GM21737 (cell line): Measurements from ENCODE around the gene ZBTB7C.

Experiments used
- ATAC-seq: cut with Tn5 transposase; IDR thresholded peaks from one replicate; pipeline ENCODE4 v1.9.1; 2021; ENCODE audit warnings: mild to moderate bottlenecking, moderate library complexity; ENCODE audit not compliant: unreplicated experiment

ZBTB7C gene

DNA sequence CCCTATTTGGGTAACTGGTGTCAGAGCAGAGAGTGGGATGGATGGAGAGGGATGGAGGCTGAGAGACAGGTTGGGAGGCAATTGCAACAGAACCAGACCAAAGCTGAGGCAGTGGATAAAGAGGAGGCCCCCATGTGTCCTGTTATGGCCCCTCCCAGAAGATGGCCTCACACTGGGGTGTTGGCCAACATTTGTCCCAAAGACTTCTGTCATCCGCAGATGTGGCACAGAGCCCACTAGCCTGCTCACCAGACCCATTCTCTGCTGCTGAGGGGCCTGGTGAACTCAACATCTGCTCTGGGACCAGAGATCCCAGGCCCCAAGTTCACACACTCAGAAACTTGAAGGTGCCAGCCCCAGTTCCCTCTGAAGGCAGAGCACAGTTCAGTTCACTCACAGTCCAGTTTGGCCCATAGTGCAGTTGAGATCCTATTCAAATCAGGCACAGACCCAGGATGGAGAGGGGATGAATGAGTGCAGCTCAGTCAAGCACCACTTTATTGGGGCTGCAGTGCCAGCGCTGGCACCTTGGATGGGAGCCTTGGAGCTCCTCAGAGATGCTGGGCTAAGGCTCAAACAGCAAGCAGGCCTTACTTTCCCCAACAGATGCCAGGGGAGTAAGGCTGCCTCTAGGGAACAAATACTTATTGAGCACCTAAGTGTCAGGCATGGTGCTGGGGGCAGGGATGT is 189.2 kb downstream of the ZBTB7C start:
- no peak for ATAC-seq

DNA sequence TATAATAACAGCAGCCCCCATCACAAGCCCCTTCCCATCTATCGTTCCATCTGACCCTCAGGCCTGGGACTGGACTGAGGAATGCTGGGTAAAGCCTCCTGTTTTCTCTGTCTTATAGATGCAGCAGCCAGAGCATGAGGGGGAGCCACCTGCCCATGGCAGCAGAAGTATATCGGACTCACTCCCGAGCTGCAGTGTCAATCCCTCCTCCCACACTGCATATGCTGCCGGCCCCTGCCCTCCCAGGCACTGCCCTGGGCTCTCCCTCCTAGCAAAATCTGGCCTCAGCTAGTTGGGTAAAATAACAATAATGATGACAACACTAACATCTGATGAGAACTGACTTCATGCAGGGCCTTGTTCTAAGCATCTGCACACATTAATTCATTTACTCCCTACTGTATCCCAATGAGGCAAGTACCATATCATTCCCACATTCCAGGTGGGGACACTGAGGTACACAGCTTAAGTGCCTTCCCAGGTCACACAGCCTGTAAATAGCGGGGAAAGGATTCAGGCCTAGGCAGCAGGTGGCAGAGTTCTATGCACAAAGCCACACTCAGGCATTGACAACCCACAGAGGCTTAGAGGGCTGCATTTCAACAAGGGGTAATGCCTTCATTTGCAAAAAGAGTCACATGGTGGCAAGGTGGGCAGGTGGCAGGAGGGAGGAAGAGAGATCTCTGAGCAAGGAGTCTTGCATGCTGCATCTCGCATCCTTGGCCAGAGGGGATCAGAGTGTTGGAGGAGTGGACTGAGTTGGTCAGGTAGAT is 190.0 kb downstream of the ZBTB7C start:
- no peak for ATAC-seq

DNA sequence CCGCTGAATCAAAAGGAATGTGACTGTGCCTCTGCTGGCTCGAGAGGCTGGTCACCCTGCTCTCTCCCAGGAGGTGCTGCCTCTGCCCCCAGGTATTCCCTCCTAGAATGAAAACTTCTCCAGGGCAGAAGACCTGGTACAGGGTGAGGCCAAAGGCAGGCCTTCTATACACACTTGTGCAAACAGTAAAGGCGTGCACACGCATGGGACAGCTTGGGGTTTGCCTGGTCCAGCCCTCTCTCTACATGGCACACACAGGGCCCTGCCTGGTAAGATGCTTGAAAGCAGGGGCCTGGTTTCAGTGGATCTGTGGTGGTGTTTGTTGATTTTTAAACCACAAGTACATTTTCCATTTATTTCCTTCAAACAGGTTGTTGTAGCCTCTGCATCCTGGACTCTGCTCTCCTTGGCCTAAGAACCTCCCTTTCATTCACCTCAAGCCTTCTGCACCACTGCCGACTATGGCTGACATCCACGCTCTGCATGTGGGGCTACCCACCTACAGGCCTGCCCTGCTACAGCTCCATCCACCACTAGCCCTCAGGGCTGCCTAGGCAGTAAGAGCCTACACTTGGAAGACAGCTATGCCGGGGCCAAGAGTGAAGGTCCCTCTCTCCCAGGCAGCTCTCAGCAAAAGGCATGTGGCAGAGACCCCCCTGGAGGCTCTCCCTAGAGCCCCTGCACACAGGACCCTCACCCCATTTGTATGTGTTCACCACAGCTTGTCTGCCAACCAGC is 190.7 kb downstream of the ZBTB7C start:
- ATAC-seq, result no peak

DNA sequence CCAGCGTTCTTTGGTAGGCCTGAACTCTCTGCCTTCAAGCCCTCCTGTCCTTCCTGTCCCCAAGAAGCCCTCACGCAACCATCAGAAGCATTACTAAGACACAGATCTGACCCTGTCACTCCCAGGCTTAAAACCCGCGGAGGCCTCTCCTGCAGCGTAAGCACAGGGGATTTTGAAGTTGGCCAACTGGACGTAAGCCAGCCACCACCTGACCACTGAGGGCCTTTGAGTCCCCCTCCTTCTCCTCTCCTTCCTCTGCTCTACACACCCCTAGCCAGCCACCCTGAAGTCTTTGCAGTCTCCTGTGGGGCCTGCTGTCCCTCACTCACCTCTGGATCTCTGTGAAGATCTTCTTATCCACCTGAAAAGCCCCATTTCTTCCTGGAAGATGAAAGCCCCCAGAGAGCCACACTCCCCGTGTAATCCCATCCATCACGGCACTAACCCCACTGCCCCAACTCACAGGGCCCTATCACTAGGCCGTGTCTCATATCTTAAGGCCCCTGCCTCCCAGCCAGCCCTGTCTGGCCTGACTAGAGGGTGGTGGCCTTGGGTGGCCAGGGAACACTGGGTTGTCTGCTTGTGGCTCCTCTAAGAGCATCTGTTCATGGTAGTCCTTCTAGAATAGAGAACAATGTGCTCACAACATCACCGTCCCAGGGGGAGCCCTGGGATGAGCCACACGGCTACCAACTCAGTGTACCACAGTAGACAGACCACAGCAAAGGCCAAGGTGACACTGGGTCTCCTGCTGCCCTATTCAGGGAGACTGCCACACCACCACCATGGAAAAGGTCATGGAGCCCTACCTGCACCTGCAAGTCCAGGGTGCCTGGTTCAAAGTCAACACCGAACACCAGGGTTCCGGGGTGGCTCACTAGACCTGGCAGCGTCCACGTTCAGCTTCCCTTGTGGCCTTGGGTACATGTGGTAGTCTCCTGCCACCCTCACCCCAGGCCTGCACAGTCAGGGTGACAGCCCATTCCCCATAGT is 191.6 kb downstream of the ZBTB7C start:
- ATAC-seq, result no peak

DNA sequence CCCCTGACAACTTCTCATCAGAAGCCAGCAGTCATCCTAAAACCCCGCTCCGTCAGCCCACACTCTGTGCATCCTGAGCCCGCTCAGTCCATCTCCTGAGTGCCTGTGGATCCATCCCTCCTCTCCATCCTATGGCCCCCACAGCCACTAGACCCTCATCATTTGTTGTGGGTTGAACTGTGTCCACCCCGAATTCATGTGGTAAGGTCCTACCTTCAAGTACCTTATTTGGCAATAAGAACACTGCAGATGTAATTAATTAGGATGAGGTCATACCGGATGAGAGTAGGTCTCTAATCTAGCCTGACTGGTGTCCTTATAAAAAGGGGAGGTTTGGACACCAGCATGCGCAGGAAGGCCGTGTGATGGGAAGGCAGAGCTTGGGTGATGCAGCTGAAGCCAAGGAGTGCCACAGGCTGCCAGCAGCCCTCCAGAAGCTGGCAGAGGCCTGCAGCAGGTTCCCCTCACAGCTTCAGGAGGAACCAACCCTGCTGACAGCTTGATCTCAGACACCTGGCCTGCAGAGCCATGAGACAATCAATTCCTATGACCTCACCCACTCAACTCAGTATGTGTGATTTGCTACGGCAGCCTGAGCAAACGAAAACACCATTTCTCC is 192.4 kb downstream of the ZBTB7C start:
- no peak for ATAC-seq

DNA sequence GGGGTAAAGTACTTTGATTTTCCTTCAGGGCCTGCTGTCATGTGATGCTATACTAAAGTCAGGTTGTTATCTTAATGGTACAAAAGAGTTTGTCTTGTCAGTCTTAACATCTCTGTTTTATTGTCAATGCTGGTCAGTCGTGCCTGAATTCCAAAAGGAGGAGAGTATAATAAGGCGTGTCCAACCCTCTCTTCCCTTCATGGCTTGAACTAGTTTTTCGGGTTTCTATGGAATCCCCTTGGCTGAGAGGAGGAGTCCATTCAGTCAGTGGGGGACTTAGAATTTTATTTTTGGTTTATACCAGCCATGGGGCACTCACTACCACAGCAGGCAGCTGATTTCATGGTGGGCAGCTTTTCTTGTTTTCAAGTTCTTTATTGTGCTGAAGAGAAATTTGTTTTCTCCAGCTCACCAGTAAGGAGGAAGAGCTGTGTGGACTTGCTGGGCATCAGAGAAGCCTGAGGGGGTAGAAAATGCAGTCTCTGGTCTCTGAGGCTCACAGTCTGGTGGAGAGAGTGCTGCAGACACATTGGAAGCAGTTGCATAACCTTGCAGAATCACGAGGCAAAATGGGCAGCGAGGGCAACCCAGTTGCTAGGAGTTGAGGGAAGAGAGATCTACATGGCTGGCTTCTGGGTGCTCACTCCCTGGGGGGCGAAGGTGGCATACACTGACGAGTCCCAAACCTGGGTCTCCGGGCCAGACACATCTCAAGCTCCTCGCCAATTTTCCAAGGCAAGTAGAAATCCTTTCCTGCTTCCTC is 193.1 kb downstream of the ZBTB7C start:
- no peak for ATAC-seq

DNA sequence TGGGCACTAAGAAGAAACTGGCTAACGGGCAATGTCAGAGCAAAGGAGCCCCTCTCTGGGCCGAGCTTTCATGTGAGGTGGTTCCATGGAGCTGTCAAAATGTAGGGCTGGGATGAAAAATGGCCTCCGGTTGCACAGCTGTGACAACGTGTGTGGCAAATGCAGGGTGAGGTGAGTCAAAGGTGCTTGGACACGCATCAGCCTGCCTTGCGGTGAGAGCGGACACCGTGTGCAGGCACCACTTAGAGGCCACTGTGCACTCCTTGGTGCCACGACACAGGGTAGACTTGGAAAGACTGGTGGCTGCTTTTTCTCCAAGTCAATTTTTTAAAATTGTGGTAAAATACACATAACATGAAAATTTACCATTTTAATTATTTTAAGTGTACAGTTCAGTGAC is 195.4 kb downstream of the ZBTB7C start:
- ATAC-seq, result no peak

DNA sequence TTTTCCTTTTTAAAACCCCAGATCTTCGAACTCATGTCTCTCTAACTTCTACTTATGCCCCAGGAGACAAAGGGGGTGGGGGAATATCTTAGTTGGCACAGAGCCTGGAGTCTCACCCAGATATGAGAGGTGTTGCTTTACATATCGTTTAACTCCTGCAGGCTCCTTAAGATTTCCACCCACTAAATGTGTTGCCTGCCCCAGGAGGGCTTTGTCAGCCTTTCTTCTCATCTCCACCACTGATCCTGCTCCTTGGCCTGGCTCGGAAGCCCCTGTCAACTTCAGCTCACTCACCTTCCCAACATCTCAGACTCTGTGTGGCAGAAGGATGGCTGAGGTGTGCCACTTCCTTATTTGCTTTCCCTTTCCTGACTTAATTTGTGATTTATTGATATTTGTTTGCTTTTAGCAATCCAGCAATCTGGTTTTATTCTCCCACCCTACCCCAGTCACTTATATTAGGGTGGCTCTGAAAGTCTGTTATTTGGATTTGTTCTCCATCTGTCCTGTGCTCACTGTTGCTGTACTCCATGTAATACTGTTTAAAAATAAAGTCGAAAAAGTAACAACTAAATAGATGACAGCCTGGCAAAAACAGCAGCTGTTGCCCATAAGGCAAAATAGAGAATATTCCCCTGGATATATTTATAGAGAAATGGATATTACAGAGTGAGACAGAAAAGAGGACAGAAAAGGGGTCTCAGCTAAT is 200.6 kb downstream of the ZBTB7C start:
- ATAC-seq, result no peak

DNA sequence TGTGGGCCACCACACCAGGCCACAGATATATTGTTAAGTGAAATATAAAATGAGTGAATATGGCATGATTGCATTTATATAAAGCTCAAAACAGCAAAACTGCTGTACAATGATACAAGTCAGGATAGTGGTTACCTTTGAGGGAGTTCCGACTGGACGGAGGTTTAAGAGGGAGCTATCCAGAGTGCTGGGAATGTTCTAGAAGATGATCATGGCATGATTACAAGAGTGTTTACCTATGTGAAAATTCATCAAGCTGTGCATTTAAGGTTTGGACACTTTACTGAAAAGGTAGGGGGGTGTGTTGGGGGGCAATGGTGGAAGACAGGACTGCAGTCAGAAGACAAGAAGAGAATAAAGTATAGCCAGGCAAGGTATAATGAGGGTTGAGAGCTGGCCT is 201.4 kb downstream of the ZBTB7C start:
- ATAC-seq, result no peak

DNA sequence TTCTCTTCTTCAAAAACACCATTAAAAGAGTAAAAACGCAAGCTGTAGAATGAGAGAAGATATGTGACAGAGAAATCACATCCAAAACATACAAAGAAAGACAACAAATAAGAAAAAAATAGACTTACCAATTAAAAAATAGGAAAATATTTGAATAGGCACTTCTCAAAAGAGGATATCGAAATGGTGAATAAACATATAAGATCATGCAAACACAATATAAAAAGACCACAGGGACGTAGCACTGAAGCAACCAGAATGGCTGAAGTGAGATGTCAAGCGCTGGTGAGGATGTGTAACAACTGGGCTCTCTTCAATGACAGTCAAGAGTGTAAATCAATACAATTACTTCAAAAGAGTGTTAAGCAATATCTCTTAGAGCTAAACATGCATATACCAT is 202.3 kb downstream of the ZBTB7C start:
- ATAC-seq, result no peak

DNA sequence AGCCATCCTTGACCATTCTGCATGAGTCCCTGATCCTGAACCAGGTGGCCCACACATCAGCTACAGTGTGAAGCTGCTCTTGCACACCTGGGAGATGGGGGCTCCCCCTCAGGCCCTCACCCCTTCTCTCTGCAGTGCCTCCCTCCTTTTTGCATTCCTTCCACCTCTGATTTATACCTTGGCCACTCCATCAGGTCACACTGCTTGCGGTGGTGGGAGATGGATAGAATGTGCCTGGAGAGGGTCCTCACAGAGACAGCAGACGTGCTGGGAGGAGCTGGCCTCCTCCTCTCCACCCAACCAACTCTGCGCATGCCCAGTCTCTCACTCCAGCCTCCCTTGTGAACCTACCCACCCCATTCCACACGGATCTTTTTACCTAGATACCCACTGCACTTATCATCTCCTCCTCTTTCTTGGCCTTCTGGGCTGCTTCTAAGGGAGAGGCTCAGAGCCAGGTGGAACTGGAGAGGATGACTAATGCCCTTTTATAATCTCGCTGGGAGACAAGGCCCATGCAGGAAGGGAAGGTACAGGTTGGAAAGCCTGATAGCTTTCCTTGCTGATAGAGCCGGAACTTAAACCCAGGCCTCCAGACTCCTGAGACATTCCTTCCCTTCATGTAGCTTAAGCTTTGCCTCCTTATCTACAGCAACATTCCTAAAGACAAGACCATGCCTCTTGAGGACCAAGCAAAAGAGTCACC is 205.1 kb downstream of the ZBTB7C start:
- no peak for ATAC-seq

DNA sequence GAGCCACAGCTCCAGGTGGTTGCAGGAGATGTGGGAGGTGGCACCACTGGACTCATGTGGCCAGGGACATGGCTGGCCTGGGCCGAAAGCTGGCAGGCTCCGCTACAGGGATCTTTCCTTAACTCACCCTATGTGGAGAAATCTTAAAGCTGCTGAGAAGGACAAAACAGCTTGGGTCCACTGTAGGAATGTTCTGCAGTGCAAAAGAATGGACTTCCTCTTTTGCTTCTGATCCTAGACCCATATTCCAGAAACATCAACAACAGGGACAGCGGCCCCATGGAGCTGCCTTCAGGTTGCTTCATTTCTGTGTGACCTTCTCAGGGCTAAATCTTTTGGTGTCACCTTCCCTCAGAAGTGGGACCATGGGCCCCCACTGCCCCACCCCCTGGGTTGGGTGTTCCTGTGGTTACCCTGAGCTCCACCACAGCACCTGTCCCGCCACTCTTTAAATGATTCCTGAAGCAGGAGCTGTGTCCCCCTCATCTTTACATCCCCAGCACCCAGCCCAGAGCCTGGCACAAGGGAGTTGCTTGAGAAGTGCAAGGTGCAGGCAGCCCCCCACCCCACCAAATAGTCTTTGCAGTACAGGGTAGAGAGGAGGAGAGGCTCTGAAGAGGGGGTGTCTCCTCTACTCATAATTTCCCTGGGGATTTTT is 205.8 kb downstream of the ZBTB7C start:
- no peak for ATAC-seq

DNA sequence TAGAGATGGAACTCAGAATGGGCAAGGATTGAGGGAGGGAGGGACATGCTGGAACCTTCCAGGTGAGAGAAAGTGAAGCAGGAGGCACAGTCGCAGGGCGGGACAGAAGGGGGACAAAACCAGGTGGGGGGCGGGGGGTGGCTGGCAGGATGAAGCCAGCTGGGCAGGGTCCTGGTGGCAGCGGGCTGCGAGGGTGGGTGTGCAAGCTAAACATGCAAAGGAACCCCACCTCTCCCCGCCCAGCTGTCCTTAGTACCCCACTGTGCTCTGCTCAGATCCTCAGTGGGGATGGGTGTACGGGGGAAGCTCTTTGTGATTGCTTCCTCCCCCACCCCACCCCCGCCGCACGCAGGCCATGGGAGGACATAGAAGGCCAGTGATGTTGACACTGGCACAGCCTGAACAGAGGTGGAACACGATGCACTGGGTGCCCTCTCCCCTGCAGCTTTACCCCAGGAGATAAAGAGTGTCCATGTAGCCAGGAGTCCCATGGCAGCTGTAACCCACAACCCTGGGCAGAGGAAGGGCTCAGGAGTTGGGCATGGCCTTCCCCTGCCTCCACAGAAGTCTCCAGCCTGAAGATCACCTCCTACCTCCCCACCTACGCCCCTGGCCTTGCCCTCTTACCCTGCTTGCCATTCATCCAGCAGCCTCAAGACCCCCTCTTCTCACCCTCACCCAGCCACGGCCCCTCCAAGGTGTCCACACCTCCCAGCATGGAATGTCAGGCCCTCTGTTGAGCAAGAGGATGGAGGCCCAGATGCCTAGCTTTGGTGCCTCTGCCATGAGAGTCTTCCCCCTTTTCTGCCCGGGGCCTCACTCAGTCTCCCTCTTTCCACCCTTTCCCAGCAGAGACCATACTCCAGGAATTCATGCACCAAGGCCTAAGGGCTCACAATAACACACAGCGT is 206.6 kb downstream of the ZBTB7C start:
- no peak for ATAC-seq

DNA sequence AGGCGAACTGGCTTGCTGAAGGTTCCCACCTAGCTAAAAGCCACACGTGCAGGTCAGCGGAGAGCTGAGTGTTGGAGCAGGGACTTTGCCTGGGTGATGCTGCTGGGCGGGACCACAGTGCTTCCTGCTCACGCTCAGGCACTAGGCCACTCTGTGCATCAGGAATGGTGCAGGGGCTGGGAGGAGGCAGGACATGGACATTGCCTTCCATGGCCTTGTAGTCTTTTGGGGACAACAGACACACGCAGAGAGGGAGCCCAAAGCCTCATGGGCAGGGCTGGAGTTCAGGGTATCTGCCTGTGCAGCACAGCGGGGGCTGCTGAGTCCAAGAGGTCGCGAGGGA is 207.2 kb downstream of the ZBTB7C start:
- no peak for ATAC-seq

DNA sequence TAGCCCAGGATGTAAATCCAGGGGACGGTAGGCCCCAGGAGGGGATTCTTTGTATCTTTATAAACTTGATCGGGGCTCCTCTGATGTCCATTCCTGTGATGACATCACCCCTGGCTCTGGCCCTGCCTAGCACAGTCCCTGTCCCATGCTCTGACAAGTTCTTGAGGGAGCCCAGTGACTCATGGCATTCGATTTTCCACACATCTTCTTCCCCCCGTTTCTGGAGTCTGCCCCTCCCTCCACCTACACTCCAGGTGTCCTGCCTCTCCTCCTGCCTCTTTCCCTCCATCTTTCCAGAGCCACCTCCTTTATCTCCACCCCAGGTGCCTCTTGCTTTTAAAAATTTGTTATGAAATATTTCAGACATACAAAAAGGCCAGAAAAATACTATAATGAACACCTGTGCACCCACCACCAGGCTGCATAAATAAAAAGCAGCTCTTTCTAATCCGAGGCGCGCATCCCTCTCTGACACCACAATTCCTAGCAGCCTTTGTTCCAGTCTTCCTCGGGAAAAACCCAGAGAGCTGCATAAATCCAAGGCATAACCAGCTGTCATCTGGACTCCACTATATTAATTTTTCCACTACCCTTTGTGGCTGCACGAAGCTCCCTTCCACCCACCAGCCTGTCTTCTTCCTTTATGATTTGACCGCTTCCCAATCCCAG is 207.7 kb downstream of the ZBTB7C start:
- no peak for ATAC-seq

DNA sequence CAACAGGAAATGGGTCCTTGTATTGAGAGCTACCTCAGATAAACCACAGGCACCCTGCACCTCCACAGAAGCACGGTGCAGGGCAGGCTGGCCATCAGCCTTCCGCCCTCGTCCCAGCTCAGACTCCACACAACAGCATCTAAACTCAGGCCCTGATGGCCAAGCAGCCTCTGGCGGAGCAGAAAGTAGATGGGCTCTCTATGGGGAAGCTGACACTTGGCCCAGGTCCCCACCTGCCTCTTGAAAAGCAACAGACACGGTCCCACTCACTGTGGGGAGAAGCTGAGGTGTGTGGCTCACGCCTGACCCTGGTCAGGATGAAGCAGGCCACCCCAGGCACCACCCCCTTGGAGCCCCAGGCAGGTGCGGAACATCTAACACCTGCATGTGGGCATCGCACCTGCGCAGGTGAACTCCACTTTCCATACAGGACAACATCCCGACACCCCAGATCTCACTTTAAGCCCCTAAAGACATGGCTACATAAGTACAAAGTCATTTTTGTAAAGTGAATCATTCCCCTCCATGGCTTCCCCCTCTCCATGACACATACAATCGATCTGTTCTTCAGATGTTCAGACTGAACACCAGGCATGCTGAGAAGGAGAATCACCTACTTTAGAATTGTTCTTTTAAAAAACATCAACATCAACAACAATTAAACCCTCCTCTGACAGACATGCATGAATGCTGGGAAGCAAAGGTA is 208.4 kb downstream of the ZBTB7C start:
- ATAC-seq, result no peak
